IgD-negative memory B cell (primary cell): ENCODE results near the gene C18orf63. TPM values are rescaled to one million over a fixed set of nuclear protein-coding genes. Genes with fewer than 3 reads are reported as not detected.

ENCODE experiments used
- H3K27ac Mint-ChIP-seq, 3 donors: one replicate each; pipeline ENCODE4 v1.8.0; 2020 to 2022; ENCODE audit warnings: mild to moderate bottlenecking in 3 of 3, mixed read lengths in 3 of 3, moderate library complexity in 1 of 3
- H3K27me3 Mint-ChIP-seq: one replicate; pipeline ENCODE4 v1.8.0; 2021; ENCODE audit warnings: mixed read lengths
- H3K36me3 Mint-ChIP-seq: one replicate; pipeline ENCODE4 v1.8.0; 2020; ENCODE audit warnings: mild to moderate bottlenecking, mixed read lengths
- H3K4me1 Mint-ChIP-seq, 3 donors: one replicate each; pipeline ENCODE4 v1.8.0; 2020 to 2022; ENCODE audit warnings: mixed read lengths in 3 of 3, mild to moderate bottlenecking in 1 of 3
- H3K4me3 Mint-ChIP-seq, 4 donors: one replicate each; pipeline ENCODE4 v1.8.0; 2020 to 2022; ENCODE audit warnings: mild to moderate bottlenecking in 4 of 4, mixed read lengths in 4 of 4, moderate library complexity in 3 of 4
- H3K9me3 Mint-ChIP-seq, 3 donors: one replicate each; pipeline ENCODE4 v1.8.0; 2020 to 2021; ENCODE audit warnings: mixed read lengths in 3 of 3, mild to moderate bottlenecking in 1 of 3
- polyA plus RNA-seq: library from polyadenylated mRNA; unstranded; fragments of 300-500 nt; fragmentation: Illumina TruSeq; gene quantifications from one replicate; pipeline ENCODE4 v1.2.3, GENCODE V29; 2021

The C18orf63 gene
- not detected for polyA plus RNA-seq

DNA sequence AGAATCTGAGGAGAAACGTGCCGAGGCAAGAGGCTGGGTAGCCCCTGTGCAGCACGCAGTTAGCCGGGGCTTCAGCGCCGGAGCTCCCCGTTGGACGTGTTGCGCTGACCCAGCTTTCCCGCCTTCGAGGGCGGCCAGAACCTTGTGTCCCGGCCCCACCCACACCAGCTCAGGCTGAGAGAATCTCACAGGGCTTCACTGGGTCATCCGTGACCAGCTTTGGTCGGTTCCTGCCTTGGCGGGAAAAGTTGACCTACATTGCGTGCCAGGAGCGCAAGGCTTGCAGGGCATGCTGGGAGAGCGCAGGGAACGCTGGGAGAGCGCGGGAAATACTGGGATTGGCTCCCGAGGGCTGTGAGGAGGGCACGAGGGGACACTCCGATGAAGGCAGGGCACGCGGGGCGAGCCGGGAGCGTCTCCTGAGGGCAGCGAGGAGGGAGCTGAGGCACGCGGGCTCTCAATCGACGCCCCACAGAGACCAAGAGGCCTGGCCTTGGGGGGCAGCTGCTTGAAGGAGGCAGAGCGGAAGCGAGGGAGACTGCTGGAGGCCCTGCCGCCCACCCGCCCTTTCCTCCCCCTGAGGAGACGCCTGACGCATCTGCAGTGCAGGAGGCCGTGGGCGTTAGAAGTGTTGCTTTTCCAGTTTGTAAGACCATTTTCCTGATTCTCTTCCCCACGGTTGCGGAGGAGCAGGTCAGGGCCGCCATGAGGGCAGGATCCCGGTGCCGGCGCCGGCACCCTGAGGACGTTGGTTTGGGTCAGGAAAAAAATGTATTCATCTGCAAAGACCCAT, at the start of gene C18orf63:
Gene C18orf63, plus strand, starts transcription at position 376 of the 793 bp plus-strand sequence. CDS start 2,027 bp downstream, outside the sequence.
- H3K36me3 Mint-ChIP-seq = no peaks in the 10 kb centered on the region
- H3K9me3 Mint-ChIP-seq = peaks cover 0 to 3% (median 0%) of the 10 kb centered on the region in 3 donors
- H3K27me3 Mint-ChIP-seq = no peaks in the 10 kb centered on the region
- no peaks in the 10 kb centered on the region for H3K4me1 Mint-ChIP-seq
- no peak within 1 kb of the TSS for H3K4me3 Mint-ChIP-seq
- H3K27ac Mint-ChIP-seq = no peak within 1 kb of the TSS

DNA sequence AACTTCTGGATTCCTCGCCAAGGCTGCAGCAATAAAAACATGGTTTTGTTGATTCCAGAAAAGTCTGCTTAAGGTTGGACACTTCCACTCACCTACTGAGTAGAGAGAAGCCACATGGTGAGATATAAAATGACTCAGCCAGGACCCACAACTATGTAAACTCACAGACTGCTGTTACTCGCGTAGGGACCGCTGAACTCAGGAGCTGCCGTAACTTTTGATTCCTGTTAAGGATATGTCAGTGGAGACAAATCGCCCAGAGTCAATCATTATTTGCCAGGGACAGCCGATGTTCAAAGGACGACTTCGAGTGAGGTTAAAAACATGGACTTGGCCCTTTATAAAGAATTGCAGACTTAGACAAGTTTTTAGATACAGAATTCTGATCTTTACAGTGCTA, 49.5 kb upstream of the C18orf63 start:
- no peak overlapping the region for H3K4me3 Mint-ChIP-seq
- H3K36me3 Mint-ChIP-seq = peaks cover 14% of the 10 kb centered on the region
- no peaks in the 10 kb centered on the region for H3K9me3 Mint-ChIP-seq
- peak overlapping the region in 1 of 3 donors; percentile 55 for H3K27ac Mint-ChIP-seq
- peaks cover 7 to 26% (median 12%) of the 10 kb centered on the region in 3 donors for H3K4me1 Mint-ChIP-seq
- no peaks in the 10 kb centered on the region for H3K27me3 Mint-ChIP-seq

DNA sequence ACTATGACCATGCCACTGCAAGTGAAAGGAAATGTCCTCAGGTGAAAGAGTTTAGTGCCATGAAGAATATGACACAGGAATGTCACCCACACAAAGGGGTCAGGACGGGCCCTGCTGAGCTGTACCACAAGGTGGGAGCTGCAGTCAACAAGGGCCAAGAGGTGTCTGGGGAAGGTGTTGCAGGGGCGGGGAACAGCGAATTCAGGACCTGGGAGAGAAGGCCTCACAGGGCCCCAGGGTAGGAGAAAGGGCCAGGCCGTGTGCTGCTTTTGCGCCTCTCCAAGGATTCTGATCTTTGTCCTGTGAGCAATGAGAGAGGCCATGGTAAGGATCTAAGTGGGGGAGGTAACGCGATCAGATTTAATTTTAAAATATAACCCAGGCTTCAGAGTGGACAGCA, 47.5 kb upstream of the C18orf63 start:
- Mint-ChIP-seq H3K9me3 (no peaks in the 10 kb centered on the region), H3K27ac (peak overlapping the region in 1 of 3 donors; percentile 26), H3K4me3 (no peak overlapping the region), H3K4me1 (peaks cover 7 to 26% (median 10%) of the 10 kb centered on the region in 3 donors), H3K27me3 (no peaks in the 10 kb centered on the region), H3K36me3 (peaks cover 11% of the 10 kb centered on the region)

DNA sequence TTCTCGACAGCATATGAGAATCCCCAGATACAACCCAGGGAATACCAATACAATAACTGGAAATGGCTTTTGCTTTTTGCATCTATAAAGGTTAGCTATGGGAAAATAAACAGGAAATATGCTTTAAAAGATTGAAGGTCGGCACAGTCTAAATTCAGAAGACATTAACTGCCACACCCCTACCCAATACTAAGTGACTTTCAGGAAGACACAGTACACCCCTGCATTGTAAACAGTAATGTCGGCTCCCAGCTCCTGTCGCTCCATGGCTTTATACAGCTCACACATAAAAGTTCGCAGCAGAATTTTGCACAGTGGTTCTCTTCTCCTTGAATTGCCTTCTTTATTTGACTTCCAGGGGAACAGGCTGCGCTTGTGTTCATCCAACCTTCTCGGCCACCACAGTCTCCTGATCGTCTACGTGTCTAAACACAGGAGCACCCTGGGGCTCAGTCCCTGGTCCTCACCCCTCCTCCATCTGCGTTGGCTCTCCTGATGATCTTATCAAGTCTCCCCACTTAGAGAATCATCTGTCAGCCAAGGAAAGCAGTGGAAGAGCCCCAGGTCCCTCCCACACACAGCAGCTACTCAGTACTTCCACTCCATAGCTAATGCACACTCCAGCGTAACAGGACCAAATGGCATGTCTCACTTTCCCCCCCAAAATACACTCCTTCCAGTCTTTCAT, 46.6 kb upstream of the C18orf63 start:
- peaks cover 11% of the 10 kb centered on the region for H3K36me3 Mint-ChIP-seq
- H3K27me3 Mint-ChIP-seq = no peaks in the 10 kb centered on the region
- no peaks in the 10 kb centered on the region for H3K9me3 Mint-ChIP-seq
- no peak overlapping the region for H3K4me3 Mint-ChIP-seq
- peak overlapping the region in 1 of 3 donors; percentile 67 for H3K27ac Mint-ChIP-seq
- H3K4me1 Mint-ChIP-seq = peaks cover 6 to 25% (median 10%) of the 10 kb centered on the region in 3 donors

DNA sequence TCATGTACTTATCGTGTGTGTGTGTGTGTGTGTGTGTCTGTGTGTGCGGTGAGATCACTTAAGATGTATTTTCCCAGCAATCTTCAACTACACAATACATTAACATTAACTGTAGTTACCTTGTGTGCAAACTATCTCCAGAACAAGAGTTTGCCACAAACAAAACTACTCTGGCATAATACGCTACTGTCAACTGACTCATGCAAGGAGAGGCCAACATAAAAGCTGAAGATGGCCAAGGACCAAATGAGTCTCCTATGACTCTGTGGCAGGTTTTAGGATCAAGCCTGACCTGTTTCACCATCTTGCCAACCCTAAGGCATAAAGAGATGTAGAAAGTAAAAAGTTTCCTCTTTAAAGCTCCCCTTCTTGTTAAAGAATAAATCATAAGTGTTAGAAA, 44.0 kb upstream of the C18orf63 start:
- Mint-ChIP-seq H3K9me3 (no peaks in the 10 kb centered on the region), H3K27ac (no peak overlapping the region), H3K27me3 (no peaks in the 10 kb centered on the region), H3K36me3 (peaks cover 12% of the 10 kb centered on the region), H3K4me1 (peaks cover 0 to 8% (median 6%) of the 10 kb centered on the region in 3 donors), H3K4me3 (no peak overlapping the region)

DNA sequence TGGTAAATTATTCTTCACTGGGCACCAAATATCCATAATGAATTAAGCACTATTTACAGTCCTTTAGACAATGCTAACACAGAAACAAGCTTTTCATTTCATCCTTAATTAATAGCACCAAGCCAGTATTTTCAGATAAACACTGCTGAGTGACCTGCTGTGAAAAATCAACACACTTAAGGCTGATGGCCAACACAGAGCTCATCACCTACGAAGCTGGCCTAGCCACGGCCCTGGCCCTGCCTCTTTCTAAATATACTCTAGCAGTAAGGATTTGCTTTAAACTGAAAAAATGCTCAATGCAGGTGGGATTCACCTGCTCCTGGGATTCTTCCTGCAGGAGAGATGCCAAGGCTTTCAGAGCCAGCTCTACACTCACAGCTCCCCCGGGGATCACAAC, 42.2 kb upstream of the C18orf63 start:
- H3K4me3 Mint-ChIP-seq = no peak overlapping the region
- H3K27me3 Mint-ChIP-seq = no peaks in the 10 kb centered on the region
- no peaks in the 10 kb centered on the region for H3K9me3 Mint-ChIP-seq
- peaks cover 12% of the 10 kb centered on the region for H3K36me3 Mint-ChIP-seq
- H3K4me1 Mint-ChIP-seq = peaks cover 0 to 8% (median 3%) of the 10 kb centered on the region in 3 donors
- H3K27ac Mint-ChIP-seq = no peak overlapping the region

DNA sequence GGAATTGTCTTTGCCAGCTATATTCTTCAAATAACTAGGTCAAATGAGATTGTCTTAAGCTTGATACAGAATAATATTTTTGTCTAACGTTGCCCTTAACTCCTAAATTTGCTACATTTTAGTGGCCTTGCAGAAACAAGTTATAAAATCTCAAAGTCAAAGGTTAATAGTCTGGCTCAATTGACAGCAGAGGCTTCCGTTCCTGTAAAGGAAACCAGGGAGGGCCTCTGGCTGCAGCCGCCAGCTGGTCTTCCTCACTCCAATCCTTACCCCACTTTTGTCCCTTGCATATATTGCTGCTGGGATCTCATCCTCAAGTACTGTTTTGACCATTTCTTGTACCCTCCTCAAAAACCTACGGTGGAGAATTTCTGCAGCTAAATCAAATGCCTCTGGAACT, 40.9 kb upstream of the C18orf63 start:
- Mint-ChIP-seq H3K27ac (no peak overlapping the region), H3K36me3 (peaks cover 10% of the 10 kb centered on the region), H3K9me3 (no peaks in the 10 kb centered on the region), H3K27me3 (no peaks in the 10 kb centered on the region), H3K4me1 (peaks cover 0 to 2% (median 0%) of the 10 kb centered on the region in 3 donors), H3K4me3 (peak overlapping the region in 1 of 4 donors; percentile 15)

DNA sequence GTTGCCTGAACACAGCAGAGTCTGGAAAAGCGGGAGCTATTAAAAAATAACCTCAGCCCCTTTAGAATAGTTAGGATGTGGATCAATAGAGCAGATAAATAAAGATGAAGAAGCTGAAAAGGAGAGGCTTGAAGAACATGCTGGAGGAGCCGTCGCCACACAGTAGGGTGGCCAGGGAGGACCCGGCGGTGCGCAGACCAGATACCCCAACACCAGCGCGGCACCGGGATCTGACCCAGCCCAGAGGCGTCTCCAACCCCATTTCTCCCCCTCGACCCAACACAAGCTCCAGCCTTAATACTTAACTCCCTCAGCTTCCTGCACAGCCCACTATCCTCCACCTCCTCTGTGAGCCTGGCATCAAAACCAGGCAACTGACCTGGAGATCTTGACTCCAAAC, 39.9 kb upstream of the C18orf63 start:
- Mint-ChIP-seq H3K4me3 (no peak overlapping the region), H3K27me3 (no peaks in the 10 kb centered on the region), H3K36me3 (peaks cover 10% of the 10 kb centered on the region), H3K27ac (no peak overlapping the region), H3K4me1 (peaks cover 0 to 2% (median 0%) of the 10 kb centered on the region in 3 donors), H3K9me3 (no peaks in the 10 kb centered on the region)

DNA sequence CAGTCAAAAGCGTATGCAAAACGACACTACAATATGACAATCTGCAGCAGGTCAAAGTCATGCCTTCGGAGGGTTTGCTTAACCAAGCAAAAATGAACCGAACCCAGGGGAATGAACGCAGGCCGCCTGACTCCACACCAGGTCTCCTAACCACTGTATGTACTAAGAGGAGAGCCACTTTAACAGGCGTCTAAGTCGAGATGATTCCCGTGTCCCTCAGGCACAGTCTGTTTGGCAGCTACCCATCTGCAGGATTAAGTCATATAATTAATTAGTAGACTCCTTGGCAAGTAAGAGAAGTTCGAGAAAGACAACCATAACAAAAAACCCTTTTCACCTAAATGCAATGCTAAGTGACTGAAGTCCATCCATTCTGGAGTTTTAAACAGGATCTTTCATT, 39.0 kb upstream of the C18orf63 start:
- Mint-ChIP-seq H3K36me3 (peaks cover 10% of the 10 kb centered on the region), H3K4me3 (no peak overlapping the region), H3K4me1 (peaks cover 0 to 1% (median 0%) of the 10 kb centered on the region in 3 donors), H3K27me3 (no peaks in the 10 kb centered on the region), H3K9me3 (no peaks in the 10 kb centered on the region), H3K27ac (no peak overlapping the region)

DNA sequence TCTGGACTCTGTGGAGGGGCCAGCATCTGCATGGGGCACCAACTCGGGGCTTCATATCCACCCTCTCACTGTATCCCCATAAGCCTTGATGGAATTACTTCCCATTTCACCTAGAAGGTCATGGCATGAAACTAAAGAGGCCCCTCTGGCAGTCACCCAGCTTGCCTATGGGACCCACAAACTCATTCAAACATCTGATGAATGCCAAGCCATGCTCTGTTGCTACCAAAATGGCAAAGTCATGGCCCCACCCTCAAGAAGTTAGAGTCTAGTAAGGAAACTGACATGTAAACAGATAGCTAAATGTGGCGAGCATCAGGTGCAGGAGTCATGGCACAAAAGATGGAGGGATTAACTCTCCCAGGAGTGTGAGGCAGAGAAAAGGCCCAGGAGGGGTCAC, 38.3 kb upstream of the C18orf63 start:
- H3K27me3 Mint-ChIP-seq = no peaks in the 10 kb centered on the region
- H3K4me1 Mint-ChIP-seq = peaks cover 0 to 4% (median 2%) of the 10 kb centered on the region in 3 donors
- H3K4me3 Mint-ChIP-seq = no peak overlapping the region
- H3K9me3 Mint-ChIP-seq = no peaks in the 10 kb centered on the region
- H3K36me3 Mint-ChIP-seq = peaks cover 10% of the 10 kb centered on the region
- no peak overlapping the region for H3K27ac Mint-ChIP-seq

DNA sequence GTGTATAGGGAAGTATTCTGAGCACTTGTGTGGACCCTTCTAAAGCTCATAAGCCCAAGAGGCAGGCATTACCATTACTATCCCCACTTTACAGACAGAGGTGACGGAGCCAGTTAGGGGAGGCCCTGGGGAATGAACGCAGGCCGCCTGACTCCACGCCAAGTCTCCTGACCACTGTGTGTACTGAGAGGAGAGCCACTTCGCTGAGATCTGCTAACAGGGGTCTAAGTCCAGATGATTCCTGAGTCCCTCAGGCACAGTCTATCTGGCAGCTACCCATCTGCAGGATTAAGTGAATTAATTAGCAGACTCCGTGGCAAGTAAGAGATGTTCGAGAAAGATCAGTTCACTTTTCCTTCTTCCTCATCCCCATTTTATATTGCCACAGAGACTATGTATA, 37.6 kb upstream of the C18orf63 start:
- peaks cover 10% of the 10 kb centered on the region for H3K36me3 Mint-ChIP-seq
- H3K9me3 Mint-ChIP-seq = no peaks in the 10 kb centered on the region
- H3K4me3 Mint-ChIP-seq = no peak overlapping the region
- peak overlapping the region in 1 of 3 donors; percentile 35 for H3K27ac Mint-ChIP-seq
- H3K4me1 Mint-ChIP-seq = peaks cover 4 to 11% (median 6%) of the 10 kb centered on the region in 3 donors
- no peaks in the 10 kb centered on the region for H3K27me3 Mint-ChIP-seq

DNA sequence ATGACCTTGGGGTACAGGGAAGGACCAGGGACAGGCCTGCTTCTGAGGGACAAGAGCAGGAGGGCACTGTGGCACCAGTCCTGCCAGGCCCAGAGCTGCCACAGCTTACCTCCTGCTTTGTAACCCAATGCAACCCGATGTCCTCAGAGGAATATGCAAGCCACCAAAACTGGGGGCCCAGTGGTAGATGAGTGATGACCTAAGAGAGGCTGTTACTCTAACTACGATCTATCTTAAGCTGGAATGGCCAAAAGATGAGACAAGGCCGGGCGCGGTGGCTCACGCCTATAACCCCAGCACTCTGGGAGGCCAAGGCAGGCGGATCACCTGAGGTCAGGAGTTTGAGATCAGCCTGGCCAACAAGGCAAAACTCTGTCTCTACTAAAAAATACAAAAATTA, 36.7 kb upstream of the C18orf63 start:
- H3K4me3 Mint-ChIP-seq = no peak overlapping the region
- H3K27me3 Mint-ChIP-seq = no peaks in the 10 kb centered on the region
- H3K36me3 Mint-ChIP-seq = peaks cover 10% of the 10 kb centered on the region
- H3K9me3 Mint-ChIP-seq = no peaks in the 10 kb centered on the region
- H3K4me1 Mint-ChIP-seq = peaks cover 6 to 13% (median 6%) of the 10 kb centered on the region in 3 donors
- H3K27ac Mint-ChIP-seq = no peak overlapping the region

DNA sequence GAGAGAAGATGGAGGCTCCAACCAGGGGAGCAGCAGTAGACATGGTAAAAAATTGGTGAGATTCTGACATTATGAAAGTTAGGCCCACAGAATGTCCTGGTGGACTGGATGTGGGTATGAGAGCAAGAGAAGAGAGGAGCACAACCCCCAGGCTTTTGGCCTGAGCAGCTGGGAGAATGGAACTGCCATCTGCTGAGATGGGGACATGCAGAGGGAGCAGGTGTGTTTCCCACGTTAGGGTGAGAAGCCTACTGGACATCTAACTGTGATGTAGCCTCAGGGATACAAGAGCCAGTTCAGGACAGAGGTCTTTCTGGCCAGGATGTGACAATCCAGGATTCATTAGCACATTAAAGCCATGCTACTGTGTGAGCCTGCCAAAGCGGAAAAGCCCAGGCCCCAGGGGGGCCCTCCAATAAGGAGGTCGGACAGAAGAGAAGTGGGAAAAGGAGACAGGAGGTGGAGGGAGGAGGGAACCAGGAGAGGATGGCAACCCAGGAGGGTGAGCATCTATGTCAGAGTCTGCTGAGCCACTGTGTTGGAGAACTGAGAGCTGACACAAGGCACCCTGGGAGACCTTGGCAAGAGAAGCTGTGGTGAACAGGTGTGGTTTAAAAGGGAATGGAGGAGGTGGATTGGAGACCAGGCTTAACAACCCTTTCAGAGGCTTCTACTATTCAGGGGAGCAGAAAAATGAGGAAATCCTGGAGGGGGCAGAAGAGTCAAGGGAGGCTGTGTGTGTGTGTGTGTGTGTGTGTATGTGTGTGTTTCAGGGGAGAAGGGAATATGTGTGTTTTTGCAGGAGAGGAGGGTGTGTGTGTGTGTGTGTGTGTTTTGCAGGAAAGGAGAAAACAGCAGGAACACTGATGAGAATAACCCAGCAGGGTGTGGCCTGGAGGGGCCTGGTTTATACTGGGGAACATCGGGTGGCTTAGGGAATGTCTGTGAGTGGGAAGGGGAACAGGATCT, 34.3 kb upstream of the C18orf63 start:
- Mint-ChIP-seq H3K27ac (no peak overlapping the region), H3K36me3 (peaks cover 8% of the 10 kb centered on the region), H3K9me3 (no peaks in the 10 kb centered on the region), H3K4me1 (peaks cover 6 to 16% (median 6%) of the 10 kb centered on the region in 3 donors), H3K27me3 (no peaks in the 10 kb centered on the region), H3K4me3 (peak overlapping the region in 1 of 4 donors; percentile 3)

DNA sequence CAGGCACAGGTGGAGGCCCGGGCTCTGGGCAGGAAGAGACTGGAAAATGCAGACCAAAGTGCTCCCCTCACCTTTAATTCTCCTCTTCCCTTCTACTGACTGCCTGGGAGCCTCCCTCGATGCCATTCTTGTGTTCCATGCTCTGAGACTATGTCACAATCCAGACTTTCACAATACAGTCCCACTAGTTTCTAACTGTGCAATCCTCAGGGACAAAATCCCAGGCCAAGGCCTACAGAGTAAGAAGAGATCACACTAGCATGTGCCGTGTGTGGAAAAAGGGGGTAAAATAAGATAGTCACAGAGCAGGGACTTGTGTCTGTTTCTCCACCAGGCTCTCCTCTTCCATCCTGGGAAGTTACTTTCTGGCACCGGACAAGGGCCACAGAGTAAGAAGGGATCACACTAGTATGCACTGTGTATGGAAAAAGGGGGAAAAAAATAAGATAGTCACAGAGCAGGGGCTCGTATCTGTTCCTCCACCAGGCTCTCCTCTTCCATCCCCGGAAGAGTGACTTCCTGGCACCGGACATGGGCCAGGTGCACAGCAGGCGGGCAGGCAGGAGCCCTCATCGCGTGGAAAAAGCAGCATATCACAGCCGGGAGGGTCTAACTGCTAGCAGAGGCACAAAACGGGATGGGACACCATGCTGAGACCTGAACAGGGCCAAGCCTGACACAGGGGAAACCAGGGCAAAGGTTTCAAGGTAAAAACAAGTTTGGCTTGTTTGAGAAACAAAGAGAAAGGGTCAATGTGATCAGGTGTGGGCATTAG, 33.5 kb upstream of the C18orf63 start:
- Mint-ChIP-seq H3K27me3 (no peaks in the 10 kb centered on the region), H3K4me1 (peaks cover 6 to 19% (median 6%) of the 10 kb centered on the region in 3 donors), H3K27ac (no peak overlapping the region), H3K36me3 (peaks cover 8% of the 10 kb centered on the region), H3K9me3 (no peaks in the 10 kb centered on the region), H3K4me3 (peak overlapping the region in 1 of 4 donors; percentile 55)
